GM23338 (cell line): ENCODE measurements around the gene APRT.

Source experiments
- CREB1 ChIP-seq: fragments of 250-450 bp; sonication (Bioruptor Pico); IDR thresholded peaks from 2 replicates; pipeline ENCODE4 v1.5.0; 2020; ENCODE audit warnings: low read depth, mild to moderate bottlenecking, moderate library complexity
- CTCF ChIP-seq, 2 experiments: fragments of 200-600 bp in 1 of 2; sonication (generic) in 1 of 2; conservative IDR thresholded peaks; 2 replicates each; pipeline versions ENCODE4 v1.5.1 to v1.6.1; 2016 to 2017; ENCODE audit warnings: antibody characterized with exemption in 2 of 2, low read depth in 2 of 2, mild to moderate bottlenecking in 2 of 2, moderate library complexity in 1 of 2
- EZH2 ChIP-seq: fragments of 200-600 bp; sonication (generic); IDR thresholded peaks from one replicate; pipeline ENCODE4 v1.8.0; 2017; ENCODE audit warnings: antibody characterized with exemption, mild to moderate bottlenecking, low read depth; ENCODE audit not compliant: unreplicated experiment
- EZH2phosphoT487 ChIP-seq: fragments of 200-600 bp; sonication (generic); IDR thresholded peaks from one replicate; pipeline ENCODE4 v1.8.1; 2018; ENCODE audit warnings: antibody characterized with exemption; ENCODE audit not compliant: unreplicated experiment
- JUNB ChIP-seq: IDR thresholded peaks from one replicate; pipeline ENCODE4 v1.6.1; 2016; ENCODE audit warnings: antibody characterized with exemption; ENCODE audit not compliant: unreplicated experiment
- NANOG ChIP-seq: IDR thresholded peaks from 2 replicates; pipeline ENCODE4 v1.6.1; 2016; ENCODE audit warnings: antibody characterized with exemption, borderline replicate concordance
- POLR2AphosphoS5 ChIP-seq: IDR thresholded peaks from 2 replicates; pipeline ENCODE4 v1.6.1; 2016; ENCODE audit warnings: antibody characterized with exemption, low read depth
- STAT1 ChIP-seq: IDR thresholded peaks from one replicate; pipeline ENCODE4 v1.6.1; 2016; ENCODE audit warnings: antibody characterized with exemption; ENCODE audit not compliant: unreplicated experiment

- TF ChIP-seq CREB1 (CRISPR knock-in tag): no peak
- no peak for TF ChIP-seq CTCF (conservative IDR thresholded peaks at IDR 0.05; ENCODE audit: low read depth in 2 of 2)
- no peak for TF ChIP-seq STAT1
- TF ChIP-seq JUNB: no peak
- no peak for TF ChIP-seq NANOG
- no peak for TF ChIP-seq EZH2
- no peak for TF ChIP-seq EZH2phosphoT487
- no peak for TF ChIP-seq POLR2AphosphoS5
Observed at GRCh38 chr16:88817785-88818574, 6.3 kb upstream of the APRT start.
